WERI-Rb-1 (cell line): Measurements from ENCODE around the gene ATG5.

Experiments
- DNase-seq: peaks from one replicate; pipeline ENCODE4 v3.0.0-alpha.2; 2020
- H3K27ac ChIP-seq: fragments of 250-450 bp; sonication (Bioruptor Pico); 2 replicates; pipeline ENCODE4 v1.5.1; 2020; ENCODE audit warnings: mild to moderate bottlenecking, moderate library complexity
- H3K27me3 ChIP-seq: fragments of 250-450 bp; sonication (Bioruptor Pico); 2 replicates; pipeline ENCODE4 v1.5.1; 2021; ENCODE audit warnings: mild to moderate bottlenecking, low read depth, moderate library complexity; ENCODE audit not compliant: insufficient read depth, severe bottlenecking
- H3K36me3 ChIP-seq: fragments of 250-450 bp; sonication (Bioruptor Pico); 2 replicates; pipeline ENCODE4 v1.5.1; 2020; ENCODE audit warnings: mild to moderate bottlenecking, moderate library complexity
- H3K4me3 ChIP-seq: 2 replicates; pipeline ENCODE4 v1.5.1; 2011; ENCODE audit warnings: low read depth, mild to moderate bottlenecking, control low read depth, low read length
- H3K9me3 ChIP-seq: fragments of 250-450 bp; sonication (Bioruptor Pico); 2 replicates; pipeline ENCODE4 v1.5.1; 2021; ENCODE audit warnings: mild to moderate bottlenecking, moderate library complexity; ENCODE audit not compliant: severe bottlenecking
- TF ChIP-seq, protein P1 (sequence below): IDR thresholded peaks from 2 replicates; pipeline ENCODE4 v1.5.1; 2011; ENCODE audit warnings: low read depth, mild to moderate bottlenecking, control low read depth, inconsistent platforms, low read length

Gene ATG5

GRCh38 chr6:106147476-106147875, 178.1 kb downstream of the ATG5 start:
- no peak overlapping the region for H3K27ac ChIP-seq
- no peak for DNase-seq
- H3K9me3 ChIP-seq, result no peaks in the 10 kb centered on the region
- TF ChIP-seq, protein P1, sequence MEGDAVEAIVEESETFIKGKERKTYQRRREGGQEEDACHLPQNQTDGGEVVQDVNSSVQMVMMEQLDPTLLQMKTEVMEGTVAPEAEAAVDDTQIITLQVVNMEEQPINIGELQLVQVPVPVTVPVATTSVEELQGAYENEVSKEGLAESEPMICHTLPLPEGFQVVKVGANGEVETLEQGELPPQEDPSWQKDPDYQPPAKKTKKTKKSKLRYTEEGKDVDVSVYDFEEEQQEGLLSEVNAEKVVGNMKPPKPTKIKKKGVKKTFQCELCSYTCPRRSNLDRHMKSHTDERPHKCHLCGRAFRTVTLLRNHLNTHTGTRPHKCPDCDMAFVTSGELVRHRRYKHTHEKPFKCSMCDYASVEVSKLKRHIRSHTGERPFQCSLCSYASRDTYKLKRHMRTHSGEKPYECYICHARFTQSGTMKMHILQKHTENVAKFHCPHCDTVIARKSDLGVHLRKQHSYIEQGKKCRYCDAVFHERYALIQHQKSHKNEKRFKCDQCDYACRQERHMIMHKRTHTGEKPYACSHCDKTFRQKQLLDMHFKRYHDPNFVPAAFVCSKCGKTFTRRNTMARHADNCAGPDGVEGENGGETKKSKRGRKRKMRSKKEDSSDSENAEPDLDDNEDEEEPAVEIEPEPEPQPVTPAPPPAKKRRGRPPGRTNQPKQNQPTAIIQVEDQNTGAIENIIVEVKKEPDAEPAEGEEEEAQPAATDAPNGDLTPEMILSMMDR, result no peak
- no peak overlapping the region for H3K4me3 ChIP-seq
- H3K27me3 ChIP-seq, result no peaks in the 10 kb centered on the region
- H3K36me3 ChIP-seq, result no peaks in the 10 kb centered on the region

DNA sequence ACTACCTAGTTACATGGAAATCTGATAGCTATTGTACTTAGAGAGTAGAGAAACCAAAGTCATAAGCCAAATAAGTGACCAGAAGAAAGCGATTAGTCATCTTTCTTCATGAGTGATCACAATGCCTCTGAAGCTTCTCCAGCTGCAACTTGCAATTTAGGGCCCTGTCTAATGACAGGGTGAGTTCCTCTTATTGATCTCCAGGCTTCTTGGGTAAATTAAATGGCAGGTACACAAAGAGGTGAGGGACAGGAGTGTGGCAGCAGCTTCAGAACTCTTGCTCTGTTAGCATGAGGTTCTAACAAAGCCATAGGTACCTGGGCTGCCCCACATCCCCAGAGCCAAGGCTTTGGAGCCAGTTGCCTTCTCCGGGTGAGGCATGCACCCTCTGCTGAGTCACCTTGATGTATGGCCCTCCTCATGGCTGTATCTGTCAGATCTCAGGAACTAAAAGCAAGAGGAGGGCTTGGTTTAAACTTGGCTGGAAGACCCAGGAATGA, 178.7 kb downstream of the ATG5 start:
- Histone ChIP-seq H3K4me3 (no peak overlapping the region), H3K36me3 (no peaks in the 10 kb centered on the region), H3K27me3 (no peaks in the 10 kb centered on the region), H3K9me3 (no peaks in the 10 kb centered on the region), H3K27ac (no peak overlapping the region)
- TF ChIP-seq, protein P1, result no peak
- DNase-seq, result no peak

DNA sequence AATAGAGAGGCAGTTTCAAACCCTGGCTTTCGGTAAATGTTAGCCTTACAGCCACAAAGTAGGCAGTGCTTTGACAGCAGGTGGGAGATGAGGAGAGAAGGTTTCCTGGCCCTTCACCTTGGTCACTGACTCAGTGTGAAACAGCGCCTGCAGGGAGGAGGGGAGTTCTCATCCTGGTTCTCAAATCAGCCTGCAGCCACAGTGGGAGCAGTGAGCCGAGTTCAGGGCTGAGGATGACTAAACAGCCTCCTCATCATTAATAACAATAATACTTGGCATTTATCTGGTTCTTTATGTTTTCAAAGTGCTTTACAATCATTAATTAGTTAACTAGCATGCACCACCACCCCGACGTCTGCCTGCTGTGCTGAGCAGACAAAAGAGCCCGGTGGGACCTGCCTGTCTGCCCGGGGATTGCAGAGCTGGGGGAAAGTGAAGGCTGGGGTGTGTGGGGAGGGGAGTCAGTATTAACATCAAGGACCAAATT, 179.8 kb downstream of the ATG5 start:
- TF ChIP-seq, protein P1, result no peak
- Histone ChIP-seq H3K27me3 (no peaks in the 10 kb centered on the region), H3K9me3 (no peaks in the 10 kb centered on the region), H3K36me3 (no peaks in the 10 kb centered on the region), H3K4me3 (no peak overlapping the region), H3K27ac (no peak overlapping the region)
- DNase-seq, result no peak

- TF ChIP-seq, protein P1, result no peak
- Histone ChIP-seq H3K27me3 (no peaks in the 10 kb centered on the region), H3K36me3 (no peaks in the 10 kb centered on the region), H3K9me3 (peaks cover 1% of the 10 kb centered on the region), H3K4me3 (no peak overlapping the region), H3K27ac (no peak overlapping the region)
- no peak for DNase-seq
Measured at GRCh38 chr6:106145144-106145543, 180.4 kb downstream of the ATG5 start.

GRCh38 chr6:106143665-106144064, 181.9 kb downstream of the ATG5 start:
- H3K4me3 ChIP-seq, result no peak overlapping the region
- TF ChIP-seq, protein P1, result no peak
- H3K36me3 ChIP-seq, result no peaks in the 10 kb centered on the region
- H3K27me3 ChIP-seq, result no peaks in the 10 kb centered on the region
- peaks cover 3% of the 10 kb centered on the region for H3K9me3 ChIP-seq
- DNase-seq, result no peak
- no peak overlapping the region for H3K27ac ChIP-seq

DNA sequence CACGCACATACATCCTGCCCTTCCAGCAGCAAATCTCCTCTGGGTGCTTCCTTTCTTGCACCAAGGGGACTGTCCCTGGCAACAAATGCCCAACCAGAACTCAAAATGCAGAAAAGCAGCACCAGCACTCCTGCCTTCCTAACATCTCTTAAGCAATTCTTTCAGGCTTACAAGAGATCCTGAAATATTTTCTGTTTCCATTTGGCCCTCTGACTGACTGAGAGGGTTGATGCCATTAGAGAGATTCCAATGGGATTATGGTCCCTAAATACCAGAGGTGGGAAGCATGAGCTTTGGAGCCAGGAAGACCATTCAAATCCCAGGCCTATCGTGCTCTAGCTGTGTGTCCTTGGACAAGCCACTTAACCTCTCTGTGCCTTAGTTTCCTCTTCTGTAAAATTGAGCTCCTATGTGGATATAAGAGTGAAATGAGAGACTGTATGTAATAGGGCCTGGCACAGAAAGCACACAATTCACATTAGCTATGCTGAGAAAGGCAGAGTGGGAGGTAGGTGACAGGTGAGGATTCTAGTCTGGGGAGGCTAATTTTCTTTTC, 182.6 kb downstream of the ATG5 start:
- Histone ChIP-seq H3K27me3 (no peaks in the 10 kb centered on the region), H3K4me3 (no peak overlapping the region)
- no peak for DNase-seq

More for the DNA sequence above, 182.6 kb downstream of the ATG5 start:
- no peak overlapping the region for H3K27ac ChIP-seq
- H3K36me3 ChIP-seq, result no peaks in the 10 kb centered on the region
- TF ChIP-seq, protein P1, result no peak
- peaks cover 3% of the 10 kb centered on the region for H3K9me3 ChIP-seq
